ENCODE data around the gene ACVR1C.

- TF ChIP-seq CTCF (IDR thresholded peaks at IDR 0.05; ENCODE audit: poor library complexity) (no peak), EZH2phosphoT487 (IDR thresholded peaks at IDR 0.05; ENCODE audit: low read depth, severe bottlenecking, unreplicated experiment) (no peak), EZH2 (IDR thresholded peaks at IDR 0.05; ENCODE audit: borderline replicate concordance) (no peak)
Measured at GRCh38 chr2:157601807-157602206, 26.9 kb downstream of the ACVR1C start.

All from hepatocyte (in vitro differentiated cells).